K562 (cell line): Measurements from ENCODE around the gene CCM2.

Source experiments
- POLR2G ChIP-seq: fragments of 200-400 bp; formaldehyde crosslinking; IDR thresholded peaks from 2 replicates; pipeline ENCODE4 v1.6.1; 2017; ENCODE audit warnings: low read depth, mild to moderate bottlenecking, antibody characterized with exemption, low read length, moderate library complexity
- SP2 ChIP-seq: IDR thresholded peaks from 2 replicates; pipeline ENCODE4 v1.6.1; 2011; ENCODE audit warnings: mild to moderate bottlenecking, low read depth, low read length, moderate library complexity; ENCODE audit not compliant: poor library complexity, severe bottlenecking; ENCODE audit errors: extremely low read depth
- TAF1 ChIP-seq: IDR thresholded peaks from 2 replicates; pipeline ENCODE4 v1.6.1; 2011; ENCODE audit warnings: mild to moderate bottlenecking, low read length, moderate library complexity; ENCODE audit not compliant: insufficient read depth, control insufficient read depth, severe bottlenecking; ENCODE audit errors: extremely low read depth
- TAF7 ChIP-seq: fragments of 450-650 bp; IDR thresholded peaks from 2 replicates; pipeline ENCODE4 v1.6.1; 2016; ENCODE audit warnings: missing genetic modification characterization, missing compliant biosample characterization
- ZFPM2 ChIP-seq: fragments of 250-450 bp; sonication (Bioruptor Pico); IDR thresholded peaks from 2 replicates; pipeline ENCODE4 v1.5.1; 2022; ENCODE audit warnings: mild to moderate bottlenecking
- TF ChIP-seq, protein P1 (sequence below): fragments of 450-650 bp; formaldehyde crosslinking; IDR thresholded peaks from 2 replicates; pipeline ENCODE4 v1.4.0; 2022; ENCODE audit warnings: missing genetic modification characterization

DNA sequence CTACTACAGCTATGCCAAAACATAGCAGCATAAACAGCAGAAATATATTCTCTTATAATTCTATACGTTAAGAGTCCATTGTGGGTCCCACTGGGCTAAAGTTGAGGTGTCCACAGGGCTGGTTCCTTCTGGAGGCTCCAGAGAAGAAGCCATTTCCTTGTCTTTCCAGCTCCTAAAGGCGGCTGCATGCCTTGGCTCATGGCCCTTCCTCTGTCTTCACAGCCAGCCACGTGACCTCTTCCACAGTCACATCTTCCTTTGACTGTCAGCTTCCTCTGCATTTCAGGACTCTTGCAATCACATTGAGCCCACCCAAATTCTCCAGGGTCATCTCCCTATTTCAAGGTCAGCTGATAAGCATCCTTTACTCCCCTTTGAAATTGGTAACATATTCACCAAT lies 71.5 kb downstream of the CCM2 start:
- TF ChIP-seq TAF1 (no peak), TAF7 (tag) (no peak), POLR2G (no peak), ZFPM2 (CRISPR knock-in tag) (no peak), SP2 (no peak)
- TF ChIP-seq, protein P1, sequence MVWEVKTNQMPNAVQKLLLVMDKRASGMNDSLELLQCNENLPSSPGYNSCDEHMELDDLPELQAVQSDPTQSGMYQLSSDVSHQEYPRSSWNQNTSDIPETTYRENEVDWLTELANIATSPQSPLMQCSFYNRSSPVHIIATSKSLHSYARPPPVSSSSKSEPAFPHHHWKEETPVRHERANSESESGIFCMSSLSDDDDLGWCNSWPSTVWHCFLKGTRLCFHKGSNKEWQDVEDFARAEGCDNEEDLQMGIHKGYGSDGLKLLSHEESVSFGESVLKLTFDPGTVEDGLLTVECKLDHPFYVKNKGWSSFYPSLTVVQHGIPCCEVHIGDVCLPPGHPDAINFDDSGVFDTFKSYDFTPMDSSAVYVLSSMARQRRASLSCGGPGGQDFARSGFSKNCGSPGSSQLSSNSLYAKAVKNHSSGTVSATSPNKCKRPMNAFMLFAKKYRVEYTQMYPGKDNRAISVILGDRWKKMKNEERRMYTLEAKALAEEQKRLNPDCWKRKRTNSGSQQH (CRISPR knock-in tag) = no peak
